LoVo (cell line): ENCODE measurements around the gene ZNF232.
"Not testable (repeated sequence)": the region's sequence is repeated elsewhere in the genome, so short reads cannot be mapped to it uniquely, and the experiment has no call there.

ENCODE experiments used
- DNase-seq: peaks from one replicate; pipeline ENCODE4 v3.0.0-alpha.2; 2016; ENCODE audit warnings: low spot score

Gene ZNF232

GRCh38 chr17:5097101-5097834, 14.4 kb downstream of the ZNF232 start:
- no peak for DNase-seq

- DNase-seq, result no peak
These were observed 15.0 kb downstream of the ZNF232 start for GRCh38 chr17:5096731-5097100.

- no peak for DNase-seq
These were observed 19.3 kb downstream of the ZNF232 start for GRCh38 chr17:5092218-5093010.

GRCh38 chr17:5080591-5080990, 31.1 kb downstream of the ZNF232 start:
- DNase-seq, result no peak

- no peak for DNase-seq
These were observed 33.3 kb downstream of the ZNF232 start, which contains the start of gene ZFP3 for GRCh38 chr17:5078106-5079028. TSS of gene ZFP3 (plus strand) at chr17:5078467. CDS start at chr17:5091505, 13,038 bp downstream.

- DNase-seq, result no peak
These were observed 33.9 kb downstream of the ZNF232 start for GRCh38 chr17:5077781-5078105.

GRCh38 chr17:5077275-5077674, 34.4 kb downstream of the ZNF232 start:
- not testable (repeated sequence) for DNase-seq

- DNase-seq, result not testable (repeated sequence)
These were observed 36.2 kb downstream of the ZNF232 start for GRCh38 chr17:5075472-5075871.

GRCh38 chr17:5069724-5070123, 42.0 kb downstream of the ZNF232 start:
- no peak for DNase-seq

- DNase-seq, result no peak
These were observed 43.4 kb downstream of the ZNF232 start for GRCh38 chr17:5068236-5068635.

- no peak for DNase-seq
These were observed 46.4 kb downstream of the ZNF232 start for GRCh38 chr17:5065227-5065744.
